HG03469 (cell line): ENCODE data around the gene TENM4.
"Not testable (repeated sequence)": the region's sequence is repeated elsewhere in the genome, so short reads cannot be mapped to it uniquely, and the experiment has no call there.

ENCODE experiments used
- ATAC-seq: cut with Tn5 transposase; IDR thresholded peaks from one replicate; pipeline ENCODE4 v1.9.1; 2021; ENCODE audit warnings: mild to moderate bottlenecking, moderate library complexity, moderate number of reproducible peaks; ENCODE audit not compliant: unreplicated experiment

TENM4 gene

GRCh38 chr11:78834886-78835285 is 605.9 kb downstream of the TENM4 start:
- ATAC-seq = no peak

- ATAC-seq = no peak
Observed at GRCh38 chr11:78833237-78833636, 607.6 kb downstream of the TENM4 start.

- ATAC-seq = no peak
Observed at GRCh38 chr11:78832226-78832947, 608.4 kb downstream of the TENM4 start.

DNA sequence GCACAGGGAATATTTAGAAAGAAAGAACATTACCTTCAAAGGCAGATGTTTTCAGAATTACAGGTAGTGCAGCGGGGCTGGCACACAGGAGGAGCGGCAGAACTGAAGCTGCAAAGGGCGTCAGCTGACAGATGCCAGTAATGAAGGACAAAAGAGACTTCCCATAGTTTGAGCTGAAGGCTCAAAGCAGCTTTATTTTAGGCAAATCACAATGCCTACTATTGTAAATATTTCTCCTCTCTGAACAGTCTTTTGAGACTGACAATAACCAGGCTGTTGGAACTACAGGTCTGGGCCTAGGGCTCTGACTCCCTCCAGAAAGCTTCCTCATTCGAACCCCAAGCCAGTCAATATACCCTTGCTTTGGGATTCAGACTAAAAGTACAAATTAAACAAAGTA is 609.3 kb downstream of the TENM4 start:
- ATAC-seq = no peak

GRCh38 chr11:78830277-78830819 is 610.5 kb downstream of the TENM4 start:
- no peak for ATAC-seq

DNA sequence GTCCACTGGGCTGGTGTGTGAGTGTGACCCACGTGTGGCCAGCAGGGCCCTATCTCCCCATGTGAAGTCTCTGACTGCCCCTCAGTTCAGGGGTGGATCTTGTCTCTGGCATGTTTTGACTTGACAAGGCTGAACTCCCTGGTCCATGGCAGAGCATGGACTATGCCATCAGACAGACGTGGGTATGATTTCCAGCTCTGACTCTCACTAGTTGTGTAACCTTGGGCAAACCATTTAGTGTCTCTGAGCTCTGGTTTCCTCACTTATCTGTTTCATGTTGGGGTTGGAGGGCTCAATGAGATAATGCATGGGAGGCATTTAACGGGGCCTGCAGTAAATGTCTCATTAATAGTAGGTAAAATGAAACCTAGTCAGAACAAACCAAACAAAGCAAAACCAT is 611.7 kb downstream of the TENM4 start:
- no peak for ATAC-seq

- ATAC-seq = no peak
Observed at GRCh38 chr11:78828676-78829075, 612.2 kb downstream of the TENM4 start.

DNA sequence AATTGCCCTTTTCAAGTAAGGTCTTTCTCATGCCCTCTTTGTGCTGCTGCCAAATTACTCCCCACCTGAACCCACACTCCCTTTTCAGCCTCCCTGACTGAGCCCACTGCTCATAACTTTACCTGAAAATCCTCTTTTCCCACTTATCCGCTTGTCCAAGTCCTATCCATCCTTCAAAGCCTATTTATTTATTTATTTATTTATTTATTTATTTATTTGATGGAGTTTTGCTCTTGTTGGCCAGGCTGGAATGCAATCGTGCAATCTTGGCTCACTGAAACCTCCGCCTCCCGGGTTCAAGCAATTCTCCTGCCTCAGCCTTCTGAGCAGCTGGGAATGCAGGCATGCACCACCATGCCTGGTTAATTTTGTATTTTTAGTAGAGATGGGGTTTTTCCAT is 613.5 kb downstream of the TENM4 start:
- ATAC-seq = not testable (repeated sequence)

DNA sequence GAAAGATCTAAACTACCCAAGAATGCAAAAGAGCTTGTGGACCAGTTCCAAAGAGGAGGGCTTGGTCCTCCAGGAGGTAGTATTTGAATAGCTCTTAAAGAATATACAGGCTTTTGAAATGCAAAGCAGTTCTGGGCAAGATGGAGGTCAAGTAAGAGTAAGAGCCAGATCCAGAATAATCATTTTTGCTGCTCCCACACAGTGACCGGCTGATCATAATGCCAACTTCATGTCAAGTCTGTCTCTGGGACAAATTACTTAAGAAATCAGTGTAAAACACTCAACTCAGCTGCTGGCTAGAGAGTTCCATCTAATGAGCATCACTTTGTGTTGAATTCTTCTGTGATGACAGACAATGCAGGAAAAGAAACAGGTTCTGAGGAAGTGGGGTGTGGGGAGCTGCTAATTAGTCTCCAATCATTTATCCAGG is 615.2 kb downstream of the TENM4 start:
- no peak for ATAC-seq

DNA sequence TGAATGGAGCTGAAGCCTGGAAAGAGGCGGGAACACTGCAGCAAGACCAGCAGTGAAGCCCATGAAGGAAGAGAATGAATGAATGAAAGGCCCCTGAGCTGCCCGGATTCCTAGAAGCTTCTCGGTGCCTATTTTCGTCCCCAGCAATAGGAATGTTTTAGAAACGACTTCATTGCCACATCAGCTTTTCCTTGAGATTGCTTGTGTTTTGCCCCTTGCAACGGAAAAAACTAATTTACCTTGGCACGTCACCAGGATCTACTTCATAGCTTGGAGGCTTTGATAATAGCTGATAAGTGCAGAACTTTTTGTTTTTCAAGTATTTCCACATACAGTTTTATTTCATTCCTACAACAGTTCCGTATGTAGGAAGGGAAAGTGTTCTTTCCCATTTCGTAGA is 617.2 kb downstream of the TENM4 start:
- no peak for ATAC-seq

GRCh38 chr11:78822931-78823423 is 617.9 kb downstream of the TENM4 start:
- ATAC-seq = no peak

GRCh38 chr11:78821371-78822306 is 619.2 kb downstream of the TENM4 start:
- no peak for ATAC-seq

DNA sequence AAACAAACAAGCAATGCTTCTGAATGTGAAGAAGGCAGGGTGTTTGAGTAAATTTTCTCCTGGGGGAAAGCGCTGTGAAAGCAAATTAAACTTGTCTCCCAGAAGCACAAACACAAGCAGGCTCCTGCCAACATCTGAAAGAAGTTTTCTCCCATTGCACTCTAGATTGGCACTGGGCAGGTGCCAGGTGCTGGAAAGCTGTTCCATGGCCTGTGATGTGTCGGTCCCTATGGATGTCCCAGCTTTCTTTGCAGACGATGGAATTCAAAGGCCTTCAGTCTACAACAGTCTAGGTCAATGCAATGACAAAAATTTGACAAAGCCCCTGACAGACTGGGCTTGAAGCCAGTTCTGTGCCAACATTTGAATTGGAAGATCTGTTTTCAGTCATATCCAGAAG is 620.1 kb downstream of the TENM4 start:
- ATAC-seq = no peak

DNA sequence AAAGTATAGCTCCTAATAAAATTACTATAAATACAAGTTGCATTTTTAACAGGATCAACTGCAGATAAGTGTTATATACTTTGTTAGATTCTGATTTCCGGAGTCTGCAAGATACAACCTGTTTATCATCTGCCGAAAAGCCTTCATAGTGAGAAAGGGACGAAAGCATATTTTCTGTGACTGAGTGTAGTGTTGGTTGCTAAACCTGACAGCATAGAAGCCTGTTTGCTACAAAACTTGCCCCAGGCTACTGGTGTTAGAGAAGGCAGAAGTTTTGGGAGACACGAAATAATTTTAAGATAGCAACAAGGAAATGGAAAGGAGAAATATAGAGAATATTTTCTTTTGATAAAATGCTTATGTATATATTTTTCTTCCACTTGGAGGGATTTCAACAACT is 622.6 kb downstream of the TENM4 start:
- ATAC-seq = no peak

- no peak for ATAC-seq
Observed at GRCh38 chr11:78815831-78816230, 625.0 kb downstream of the TENM4 start.

DNA sequence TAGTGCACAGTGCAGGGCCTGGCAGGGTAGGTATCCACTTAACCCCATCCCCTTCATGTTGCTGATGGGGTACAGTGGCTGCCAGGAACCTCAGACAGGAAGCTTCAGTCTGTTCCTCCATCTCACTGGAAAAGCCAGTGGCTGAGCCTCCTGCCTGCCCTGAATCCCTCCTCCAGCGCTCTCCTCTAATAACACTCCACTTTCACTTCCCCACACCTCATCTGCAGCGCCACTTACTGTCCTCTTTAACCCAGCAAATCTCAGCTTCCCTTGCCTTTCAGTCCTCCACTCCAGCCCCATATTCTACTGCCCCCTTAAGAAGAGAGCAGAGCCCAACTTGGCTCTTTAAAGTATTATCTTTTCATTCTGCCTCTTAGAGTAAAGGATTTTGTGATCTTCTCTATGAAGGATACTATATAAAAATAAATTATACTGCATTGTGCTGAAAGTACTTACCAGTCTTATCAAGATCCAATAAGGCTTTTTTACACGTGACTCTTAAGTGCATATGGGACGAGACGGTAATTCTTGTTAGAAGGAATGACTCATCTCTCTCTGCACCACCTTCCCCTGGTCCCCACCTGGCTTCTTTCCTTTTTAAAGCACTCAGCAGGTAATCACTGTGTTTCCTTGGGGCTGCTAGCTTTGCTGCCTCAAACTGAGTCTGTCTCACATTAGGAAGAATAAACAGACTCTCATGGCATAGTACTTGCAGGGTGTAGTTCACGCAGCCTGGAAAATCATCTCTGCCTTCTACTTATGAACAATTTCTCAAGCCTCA is 628.1 kb downstream of the TENM4 start:
- no peak for ATAC-seq

GRCh38 chr11:78810559-78811009 is 630.2 kb downstream of the TENM4 start:
- ATAC-seq = no peak

DNA sequence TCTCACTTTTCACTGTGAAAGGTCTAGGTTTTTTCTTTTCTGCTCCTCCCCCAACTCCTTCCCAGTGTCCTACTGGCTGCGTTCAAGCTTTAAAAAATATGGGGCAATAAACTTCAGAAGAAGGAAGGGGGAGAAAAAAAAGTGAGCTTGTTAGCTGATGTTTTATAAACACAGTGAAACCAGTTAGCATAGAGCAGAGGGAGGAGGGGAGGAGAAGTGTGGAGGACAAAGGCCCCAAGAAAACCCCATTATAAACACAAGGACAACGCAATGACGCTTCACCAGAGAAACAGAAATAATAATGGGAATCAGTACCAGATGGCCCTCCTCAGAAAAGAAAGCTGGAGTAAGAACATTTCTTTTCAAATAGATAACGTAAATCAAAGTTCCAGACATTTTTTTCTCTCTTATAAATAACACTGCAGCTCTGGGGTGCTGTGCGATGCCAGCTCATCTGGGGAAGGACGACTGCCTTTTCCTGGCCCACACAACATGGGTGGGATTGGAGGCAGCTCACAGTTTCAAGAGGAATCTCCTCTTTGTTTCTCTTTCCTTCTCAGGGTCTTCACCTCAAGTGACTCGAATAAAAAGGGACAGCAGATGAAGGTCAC is 630.8 kb downstream of the TENM4 start:
- no peak for ATAC-seq

- ATAC-seq = no peak
Observed at GRCh38 chr11:78808923-78809322, 631.9 kb downstream of the TENM4 start.

DNA sequence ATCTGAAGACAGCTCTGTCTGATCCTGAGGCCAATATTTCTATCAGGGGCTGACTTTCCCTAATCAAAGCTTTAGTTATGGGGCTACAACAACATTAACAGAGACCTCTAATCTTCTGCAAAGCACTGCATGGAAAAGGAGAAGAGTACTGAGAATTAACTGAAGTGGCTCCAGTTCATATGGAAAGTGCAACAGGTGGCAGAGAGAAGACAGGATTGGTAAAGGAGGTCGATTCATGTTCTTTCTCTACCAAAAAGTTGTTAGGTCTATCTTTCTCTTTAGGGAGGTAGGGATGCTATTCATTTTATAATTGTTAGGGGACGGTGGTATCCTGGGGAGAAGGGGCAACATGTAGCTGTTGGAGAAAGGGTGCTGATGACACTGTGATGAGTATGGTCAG is 633.5 kb downstream of the TENM4 start:
- ATAC-seq = no peak
